Karpas-422 (cell line): ENCODE data around the gene ZSCAN1. TPM values are rescaled to one million over a fixed set of nuclear protein-coding genes. Genes with fewer than 3 reads are reported as not detected.

Experiments
- DNase-seq: peaks from one replicate; pipeline ENCODE4 v3.0.0-alpha.2; 2015
- H2AFZ ChIP-seq: fragments of 200-600 bp; sonication (generic); 2 replicates; pipeline ENCODE4 v1.6.1; 2014; ENCODE audit warnings: antibody characterized with exemption, low read length, mixed read lengths
- H3K27ac ChIP-seq: fragments of 200-600 bp; sonication (generic); 2 replicates; pipeline ENCODE4 v1.5.1; 2014; ENCODE audit warnings: mild to moderate bottlenecking, low read length, moderate library complexity
- H3K27me3 ChIP-seq: fragments of 200-600 bp; sonication (generic); 2 replicates; pipeline ENCODE4 v1.6.1; 2014; ENCODE audit warnings: low read length, mixed read lengths
- H3K36me3 ChIP-seq: fragments of 200-600 bp; sonication (generic); 2 replicates; pipeline ENCODE4 v1.6.1; 2014; ENCODE audit warnings: low read length, mixed read lengths; ENCODE audit not compliant: insufficient read depth
- H3K4me1 ChIP-seq: fragments of 200-600 bp; sonication (generic); 2 replicates; pipeline ENCODE4 v1.6.1; 2014; ENCODE audit warnings: mild to moderate bottlenecking, low read length, mixed read lengths
- H3K4me2 ChIP-seq: fragments of 200-600 bp; sonication (generic); 2 replicates; pipeline ENCODE4 v1.6.1; 2014; ENCODE audit warnings: low read length, low read depth, mild to moderate bottlenecking; ENCODE audit not compliant: poor library complexity, severe bottlenecking
- H3K4me3 ChIP-seq: fragments of 200-600 bp; sonication (generic); 2 replicates; pipeline ENCODE4 v1.5.1; 2014; ENCODE audit warnings: mild to moderate bottlenecking, antibody characterized with exemption, low read length, mixed read lengths
- H3K79me2 ChIP-seq: fragments of 200-600 bp; sonication (generic); 2 replicates; pipeline ENCODE4 v1.6.1; 2014; ENCODE audit warnings: mild to moderate bottlenecking, low read length, mixed read lengths
- H3K9ac ChIP-seq: fragments of 200-600 bp; sonication (generic); 2 replicates; pipeline ENCODE4 v1.6.0; 2014; ENCODE audit warnings: low read length
- H3K9me2 ChIP-seq: fragments of 200-600 bp; sonication (generic), shearing (Covaris generic); replicated peaks from 2 replicates; pipeline ENCODE4 v1.6.0; 2014; ENCODE audit warnings: mild to moderate bottlenecking, low read length, moderate library complexity; ENCODE audit not compliant: insufficient read depth
- H3K9me3 ChIP-seq: fragments of 300-700, 200-600 bp; sonication (generic); 2 replicates; pipeline ENCODE4 v1.6.1; 2014; ENCODE audit warnings: low read length, mixed read lengths
- H4K20me1 ChIP-seq: fragments of 200-600 bp; sonication (generic); 2 replicates; pipeline ENCODE4 v1.6.1; 2014; ENCODE audit warnings: mild to moderate bottlenecking, antibody characterized with exemption, low read length, low read depth; ENCODE audit not compliant: insufficient read depth
- total RNA-seq: library from RNA; depleted of rRNA; stranded (reverse); fragments of >200 nt; shearing (Covaris generic); gene quantifications from 2 replicates; pipeline ENCODE4 v1.2.3, GENCODE V29; 2014; ENCODE audit warnings: low replicate concordance

The ZSCAN1 gene
- total RNA-seq, 1 experiment from 2014 or later = not detected

DNA sequence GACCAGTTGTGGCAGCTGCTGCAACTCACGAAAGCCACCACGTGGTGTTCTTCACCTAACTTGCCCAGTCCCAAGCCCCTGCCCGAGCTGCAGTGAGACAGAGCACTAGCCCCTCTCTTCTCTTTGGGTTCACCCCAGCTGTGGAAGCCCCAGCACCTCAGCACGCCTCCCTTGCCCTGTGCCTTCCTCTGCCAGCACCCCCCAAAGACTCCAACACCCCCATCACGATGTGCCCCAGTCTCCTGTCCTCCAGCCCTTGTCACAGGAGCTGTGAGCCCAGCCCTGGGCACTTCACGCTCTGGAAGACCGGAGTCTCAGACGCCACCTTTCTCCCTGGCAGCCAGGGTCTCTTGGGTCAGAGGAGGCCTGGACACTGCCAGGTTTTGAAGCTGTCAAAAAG, 23.0 kb downstream of the ZSCAN1 start:
- no peaks in the 10 kb centered on the region for H3K9me2 ChIP-seq
- no peak overlapping the region for H3K27ac ChIP-seq
- no peak overlapping the region for H2AFZ ChIP-seq
- H3K36me3 ChIP-seq = no peaks in the 10 kb centered on the region
- H3K27me3 ChIP-seq = no peaks in the 10 kb centered on the region
- H3K9ac ChIP-seq = no peak overlapping the region
- H3K79me2 ChIP-seq = no peaks in the 10 kb centered on the region
- H3K4me1 ChIP-seq = no peaks in the 10 kb centered on the region
- no peak for DNase-seq
- no peak overlapping the region for H3K4me2 ChIP-seq
- H4K20me1 ChIP-seq = no peaks in the 10 kb centered on the region
- no peak overlapping the region for H3K4me3 ChIP-seq
- H3K9me3 ChIP-seq = peaks cover 33% of the 10 kb centered on the region

DNA sequence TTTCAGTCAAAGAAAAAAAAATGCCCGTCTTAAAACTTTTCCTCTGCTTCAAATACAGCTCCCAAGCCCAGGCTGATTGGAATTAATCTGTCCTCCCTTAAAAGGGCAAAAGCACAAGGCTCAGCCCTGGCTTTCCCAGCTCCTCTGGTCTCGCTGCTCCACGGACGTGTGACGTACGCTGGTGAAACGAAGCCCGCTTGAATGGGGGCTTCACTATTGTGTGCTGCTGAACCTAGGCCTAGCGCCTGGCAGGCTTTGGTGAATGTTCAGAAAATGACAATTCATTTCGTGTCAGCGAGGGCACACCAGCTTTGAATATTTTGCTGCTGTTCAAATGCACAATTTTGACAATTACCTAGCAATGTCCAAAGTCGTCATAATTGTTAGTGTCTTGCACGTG, 24.6 kb downstream of the ZSCAN1 start:
- Histone ChIP-seq H3K9me2 (no peaks in the 10 kb centered on the region), H4K20me1 (no peaks in the 10 kb centered on the region), H3K27ac (no peak overlapping the region), H3K9me3 (peaks cover 32% of the 10 kb centered on the region), H3K4me3 (no peak overlapping the region), H2AFZ (no peak overlapping the region), H3K4me1 (no peaks in the 10 kb centered on the region), H3K4me2 (no peak overlapping the region), H3K79me2 (no peaks in the 10 kb centered on the region), H3K9ac (no peak overlapping the region), H3K36me3 (no peaks in the 10 kb centered on the region), H3K27me3 (no peaks in the 10 kb centered on the region)
- DNase-seq = no peak

DNA sequence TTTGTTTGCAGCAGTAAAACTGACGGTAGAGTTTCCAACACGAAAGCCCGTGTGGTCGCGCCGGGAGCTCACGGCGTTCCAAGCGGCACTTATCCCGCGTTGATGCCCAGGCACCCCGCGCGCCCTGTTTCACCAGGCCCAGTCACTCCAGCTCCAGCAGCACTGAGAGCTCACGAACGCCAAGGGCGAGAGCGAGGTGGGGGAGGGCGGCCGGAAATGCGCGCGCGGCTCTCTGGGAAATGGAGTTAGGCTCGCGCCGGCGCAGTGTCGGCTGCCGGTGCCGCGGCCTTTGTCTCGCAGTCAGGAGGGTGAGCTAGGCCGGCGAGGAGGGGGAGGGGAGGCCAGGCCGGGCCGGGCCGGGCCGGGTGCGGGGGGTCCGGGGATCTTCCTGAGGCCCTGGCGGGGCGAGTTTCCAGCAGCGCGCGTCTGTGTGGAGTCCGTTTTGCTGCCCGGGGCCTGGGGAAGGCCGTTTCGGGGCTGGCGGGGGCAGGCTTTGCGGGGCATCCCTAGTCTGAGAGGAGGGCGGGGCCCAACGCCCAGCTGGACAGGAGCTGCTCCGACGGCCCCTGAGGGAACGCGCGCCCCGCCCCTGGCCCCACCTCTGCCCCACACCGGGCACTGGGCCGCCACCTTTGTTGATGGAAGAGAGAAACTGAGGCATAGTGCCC, 25.3 kb downstream of the ZSCAN1 start, which contains the start of gene ZNF135:
TSS of gene ZNF135 (plus strand) at position 280 of the 668 bp plus-strand sequence. CDS start 721 bp downstream, outside the sequence.
- no peak for DNase-seq
- Histone ChIP-seq H3K79me2 (no peaks in the 10 kb centered on the region), H3K27ac (no peak within 1 kb of the TSS), H3K36me3 (no peaks in the 10 kb centered on the region), H3K9me3 (peaks cover 31% of the 10 kb centered on the region), H2AFZ (no peak within 1 kb of the TSS), H3K27me3 (no peaks in the 10 kb centered on the region), H3K4me3 (no peak within 1 kb of the TSS), H3K9me2 (no peaks in the 10 kb centered on the region), H4K20me1 (no peaks in the 10 kb centered on the region), H3K4me2 (no peak within 1 kb of the TSS), H3K4me1 (no peaks in the 10 kb centered on the region), H3K9ac (no peak within 1 kb of the TSS)

GRCh38 chr19:58059671-58060078, 25.9 kb downstream of the ZSCAN1 start:
- Histone ChIP-seq H3K4me1 (no peaks in the 10 kb centered on the region), H3K36me3 (no peaks in the 10 kb centered on the region), H3K79me2 (no peaks in the 10 kb centered on the region), H3K27me3 (no peaks in the 10 kb centered on the region), H3K9ac (no peak overlapping the region), H3K4me2 (no peak overlapping the region), H2AFZ (no peak overlapping the region), H3K4me3 (no peak overlapping the region), H3K9me3 (peaks cover 29% of the 10 kb centered on the region), H3K27ac (no peak overlapping the region), H4K20me1 (no peaks in the 10 kb centered on the region), H3K9me2 (no peaks in the 10 kb centered on the region)
- no peak for DNase-seq

GRCh38 chr19:58060231-58060630, 26.4 kb downstream of the ZSCAN1 start:
- H3K27ac ChIP-seq = no peak overlapping the region
- no peaks in the 10 kb centered on the region for H3K27me3 ChIP-seq
- no peak overlapping the region for H3K4me2 ChIP-seq
- no peaks in the 10 kb centered on the region for H3K36me3 ChIP-seq
- peaks cover 32% of the 10 kb centered on the region for H3K9me3 ChIP-seq
- H2AFZ ChIP-seq = no peak overlapping the region
- H3K4me1 ChIP-seq = no peaks in the 10 kb centered on the region
- H3K9me2 ChIP-seq = no peaks in the 10 kb centered on the region
- H3K4me3 ChIP-seq = no peak overlapping the region
- H3K79me2 ChIP-seq = no peaks in the 10 kb centered on the region
- no peak overlapping the region for H3K9ac ChIP-seq
- no peak for DNase-seq
- no peaks in the 10 kb centered on the region for H4K20me1 ChIP-seq

- Histone ChIP-seq H3K9ac (no peak overlapping the region), H3K9me3 (peaks cover 67% of the 10 kb centered on the region), H3K4me1 (no peaks in the 10 kb centered on the region), H3K36me3 (no peaks in the 10 kb centered on the region), H3K27me3 (no peaks in the 10 kb centered on the region), H3K27ac (no peak overlapping the region), H3K79me2 (no peaks in the 10 kb centered on the region), H3K4me3 (no peak overlapping the region), H3K4me2 (no peak overlapping the region), H2AFZ (no peak overlapping the region), H3K9me2 (no peaks in the 10 kb centered on the region), H4K20me1 (no peaks in the 10 kb centered on the region)
- no peak for DNase-seq
Observed at GRCh38 chr19:58063712-58064111, 29.9 kb downstream of the ZSCAN1 start.

- Histone ChIP-seq H3K9me3 (peaks cover 77% of the 10 kb centered on the region), H2AFZ (no peak overlapping the region)
Observed at GRCh38 chr19:58067240-58067912, 33.6 kb downstream of the ZSCAN1 start.

DNA sequence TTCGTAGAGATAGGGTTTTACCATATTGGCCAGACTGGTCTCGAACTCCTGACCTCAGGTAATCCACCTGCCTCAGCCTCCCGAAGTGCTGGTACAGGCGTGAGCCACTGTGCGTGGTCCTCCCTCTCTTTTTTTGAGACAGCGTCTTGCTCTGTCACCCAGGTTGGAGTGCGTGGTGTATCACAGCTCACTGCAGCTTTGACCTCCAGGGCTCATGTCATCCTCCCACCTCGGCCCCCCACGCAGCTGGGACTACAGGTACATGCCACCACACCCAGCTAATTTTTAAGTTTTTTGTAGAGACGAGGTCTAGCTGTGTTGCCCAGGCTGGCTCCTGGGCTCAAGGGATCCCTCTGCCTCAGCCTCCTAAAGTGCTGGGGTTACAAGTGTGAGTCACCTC, 46.0 kb downstream of the ZSCAN1 start:
- no peaks in the 10 kb centered on the region for H3K4me1 ChIP-seq
- no peak overlapping the region for H3K9ac ChIP-seq
- H3K79me2 ChIP-seq = no peaks in the 10 kb centered on the region
- no peak overlapping the region for H2AFZ ChIP-seq
- H3K27me3 ChIP-seq = no peaks in the 10 kb centered on the region
- peaks cover 20% of the 10 kb centered on the region; the same call in 1 of the 2 replicates for H3K9me3 ChIP-seq
- no peak overlapping the region for H3K4me3 ChIP-seq
- H3K27ac ChIP-seq = no peak overlapping the region
- no peaks in the 10 kb centered on the region for H4K20me1 ChIP-seq
- peaks cover 4% of the 10 kb centered on the region; the same call in 1 of the 2 replicates for H3K36me3 ChIP-seq
- H3K4me2 ChIP-seq = no peak overlapping the region
- no peak for DNase-seq
- H3K9me2 ChIP-seq = no peaks in the 10 kb centered on the region

More at GRCh38 chr19:58067240-58067912, 33.6 kb downstream of the ZSCAN1 start:
- H3K79me2 ChIP-seq = no peaks in the 10 kb centered on the region
- H3K4me3 ChIP-seq = no peak overlapping the region
- no peak overlapping the region for H3K27ac ChIP-seq
- H3K9me2 ChIP-seq = no peaks in the 10 kb centered on the region
- H3K4me1 ChIP-seq = no peaks in the 10 kb centered on the region
- no peak for DNase-seq
- no peaks in the 10 kb centered on the region for H3K36me3 ChIP-seq
- H3K4me2 ChIP-seq = no peak overlapping the region
- no peaks in the 10 kb centered on the region for H4K20me1 ChIP-seq
- H3K27me3 ChIP-seq = no peaks in the 10 kb centered on the region
- no peak overlapping the region for H3K9ac ChIP-seq
